CD1c-positive myeloid dendritic cell (primary cell): Measurements from ENCODE around the gene CC2D2A.
"Not testable (repeated sequence)": the region's sequence is repeated elsewhere in the genome, so short reads cannot be mapped to it uniquely, and the experiment has no call there.

Experiments used
- DNase-seq: peaks from one replicate; pipeline ENCODE4 v3.0.0-alpha.2; 2016; ENCODE audit errors: extremely low spot score

CC2D2A gene

GRCh38 chr4:15557786-15558550, 88.3 kb downstream of the CC2D2A start:
- DNase-seq, result no peak

- DNase-seq, result no peak
Measured at GRCh38 chr4:15558561-15558960, 88.9 kb downstream of the CC2D2A start.

- no peak for DNase-seq
Measured at GRCh38 chr4:15562114-15562513, 92.4 kb downstream of the CC2D2A start.

- DNase-seq, result no peak
Measured at GRCh38 chr4:15562623-15563022, 92.9 kb downstream of the CC2D2A start.

- DNase-seq, result no peak
Measured at GRCh38 chr4:15563871-15564270, 94.2 kb downstream of the CC2D2A start.

- DNase-seq, result no peak
Measured at GRCh38 chr4:15568821-15569220, 99.1 kb downstream of the CC2D2A start.

GRCh38 chr4:15569746-15570145, 100.1 kb downstream of the CC2D2A start:
- DNase-seq, result no peak

GRCh38 chr4:15575966-15576365, 106.3 kb downstream of the CC2D2A start:
- DNase-seq, result no peak

GRCh38 chr4:15577508-15577907, 107.8 kb downstream of the CC2D2A start:
- DNase-seq, result no peak

- DNase-seq, result no peak
Measured at GRCh38 chr4:15584785-15585184, 115.1 kb downstream of the CC2D2A start.

GRCh38 chr4:15585331-15585730, 115.6 kb downstream of the CC2D2A start:
- no peak for DNase-seq

GRCh38 chr4:15586066-15586465, 116.4 kb downstream of the CC2D2A start:
- DNase-seq, result peak; percentile 20

GRCh38 chr4:15587649-15588048, 118.0 kb downstream of the CC2D2A start:
- DNase-seq, result no peak

GRCh38 chr4:15592799-15593198, 123.1 kb downstream of the CC2D2A start:
- DNase-seq, result no peak

- DNase-seq, result no peak
Measured at GRCh38 chr4:15598644-15599043, 129.0 kb downstream of the CC2D2A start.

GRCh38 chr4:15600176-15600575, 130.5 kb downstream of the CC2D2A start:
- no peak for DNase-seq

GRCh38 chr4:15601862-15602261, 132.2 kb downstream of the CC2D2A start:
- no peak for DNase-seq

- DNase-seq, result no peak
Measured at GRCh38 chr4:15605537-15605936, 135.9 kb downstream of the CC2D2A start.

GRCh38 chr4:15610855-15611254, 141.2 kb downstream of the CC2D2A start:
- DNase-seq, result no peak

GRCh38 chr4:15612136-15612535, 142.5 kb downstream of the CC2D2A start:
- DNase-seq, result no peak

GRCh38 chr4:15614891-15615290, 145.2 kb downstream of the CC2D2A start:
- DNase-seq, result not testable (repeated sequence)

GRCh38 chr4:15617407-15617806, 147.7 kb downstream of the CC2D2A start:
- not testable (repeated sequence) for DNase-seq

- DNase-seq, result no peak
Measured at GRCh38 chr4:15636818-15637217, 167.1 kb downstream of the CC2D2A start.

GRCh38 chr4:15638418-15638817, 168.7 kb downstream of the CC2D2A start:
- no peak for DNase-seq
